ENCODE results near the gene TGFB1.

Gene TGFB1

GRCh38 chr19:41304706-41305483 is 48.8 kb downstream of the TGFB1 start:
- DNase-seq (ENCODE audit: insufficient read length): no peak
- no peak for FAIRE-seq
- TF ChIP-seq TAF1 (IDR thresholded peaks at IDR 0.05; ENCODE audit: borderline replicate concordance, low read depth, low read length) (no peak), POLR2A (IDR thresholded peaks at IDR 0.05; ENCODE audit: low read depth, low read length) (no peak), POLR2AphosphoS5 (IDR thresholded peaks at IDR 0.05; ENCODE audit: low read depth, low read length) (no peak)

DNA sequence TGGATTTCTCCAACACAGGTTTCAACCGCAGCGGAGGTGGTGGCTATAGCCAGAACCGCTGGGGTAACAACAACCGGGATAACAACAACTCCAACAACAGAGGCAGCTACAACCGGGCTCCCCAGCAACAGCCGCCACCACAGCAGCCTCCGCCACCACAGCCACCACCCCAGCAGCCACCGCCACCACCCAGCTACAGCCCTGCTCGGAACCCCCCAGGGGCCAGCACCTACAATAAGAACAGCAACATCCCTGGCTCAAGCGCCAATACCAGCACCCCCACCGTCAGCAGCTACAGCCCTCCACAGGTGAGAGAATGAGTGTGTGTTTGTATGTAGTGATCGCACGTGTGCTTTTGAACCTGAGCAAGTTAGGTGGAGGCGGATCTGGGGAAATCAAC is 49.8 kb downstream of the TGFB1 start:
- FAIRE-seq (peak; percentile 42), DNase-seq (ENCODE audit: insufficient read length) (no peak)
- TF ChIP-seq POLR2AphosphoS5 (IDR thresholded peaks at IDR 0.05; ENCODE audit: low read depth, low read length) (no peak), POLR2A (IDR thresholded peaks at IDR 0.05; ENCODE audit: low read depth, low read length) (no peak), TAF1 (IDR thresholded peaks at IDR 0.05; ENCODE audit: borderline replicate concordance, low read depth, low read length) (no peak)

DNA sequence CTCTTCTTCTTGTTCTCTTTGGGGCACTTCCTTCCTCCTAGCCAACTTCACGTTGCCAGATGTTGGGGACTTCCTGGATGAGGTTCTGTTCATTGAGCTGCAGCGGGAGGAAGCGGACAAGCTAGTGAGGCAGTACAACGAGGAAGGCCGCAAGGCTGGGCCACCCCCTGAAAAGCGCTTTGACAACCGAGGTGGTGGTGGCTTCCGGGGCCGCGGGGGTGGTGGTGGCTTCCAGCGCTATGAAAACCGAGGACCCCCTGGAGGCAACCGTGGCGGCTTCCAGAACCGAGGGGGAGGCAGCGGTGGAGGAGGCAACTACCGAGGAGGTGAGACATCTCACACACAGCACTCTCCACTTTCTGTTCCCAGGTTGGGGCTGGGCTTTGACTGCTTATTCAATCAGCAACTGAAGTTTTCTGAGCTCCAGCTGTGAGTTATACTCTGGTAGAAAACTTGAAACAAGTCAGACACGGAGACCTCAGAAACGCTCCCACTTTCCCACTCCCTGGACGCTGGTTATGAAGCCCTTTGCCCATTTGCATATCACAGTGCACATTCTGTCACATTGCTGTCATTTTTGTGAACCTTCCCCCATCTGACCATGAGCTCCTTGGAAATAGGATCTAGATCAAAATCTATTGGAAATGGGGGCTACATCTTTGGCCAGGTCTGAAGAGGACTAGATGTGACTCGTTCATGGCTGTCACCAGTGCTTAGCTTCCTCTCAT is 50.9 kb downstream of the TGFB1 start:
- FAIRE-seq (peak; percentile 88), DNase-seq (ENCODE audit: insufficient read length) (peak; percentile 62)
- TF ChIP-seq POLR2A (IDR thresholded peaks at IDR 0.05; ENCODE audit: low read depth, low read length) (no peak), POLR2AphosphoS5 (IDR thresholded peaks at IDR 0.05; ENCODE audit: low read depth, low read length) (no peak), TAF1 (IDR thresholded peaks at IDR 0.05; ENCODE audit: borderline replicate concordance, low read depth, low read length) (no peak)

DNA sequence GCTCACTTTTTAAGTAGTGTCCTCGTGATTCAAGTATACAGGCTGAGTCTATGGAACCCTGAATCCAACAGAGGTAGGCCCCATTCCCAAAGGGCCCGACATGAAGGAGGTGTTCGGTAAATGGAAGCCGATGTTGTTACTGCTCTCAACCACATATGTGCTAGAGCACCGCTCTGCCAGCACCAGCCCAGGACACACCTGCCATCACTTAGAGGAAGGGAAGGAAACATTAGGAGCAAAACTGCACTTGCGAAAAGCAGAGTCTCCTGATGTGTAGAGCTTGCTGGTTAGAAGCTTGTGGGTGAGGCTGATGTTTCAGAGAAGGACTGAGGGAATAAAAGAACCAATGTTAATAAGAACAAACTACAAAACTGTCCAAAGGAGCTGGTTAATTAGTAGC is 53.2 kb downstream of the TGFB1 start:
- TF ChIP-seq TAF1 (IDR thresholded peaks at IDR 0.05; ENCODE audit: borderline replicate concordance, low read depth, low read length) (no peak), POLR2AphosphoS5 (IDR thresholded peaks at IDR 0.05; ENCODE audit: low read depth, low read length) (no peak), POLR2A (IDR thresholded peaks at IDR 0.05; ENCODE audit: low read depth, low read length) (no peak)
- FAIRE-seq (no peak), DNase-seq (ENCODE audit: insufficient read length) (no peak)

GRCh38 chr19:41299755-41300089 is 54.0 kb downstream of the TGFB1 start:
- peak; percentile 56 for FAIRE-seq
- no peak for DNase-seq (ENCODE audit: insufficient read length)
- no peak for TF ChIP-seq POLR2AphosphoS5 (IDR thresholded peaks at IDR 0.05; ENCODE audit: low read depth, low read length)
- TF ChIP-seq POLR2A (IDR thresholded peaks at IDR 0.05; ENCODE audit: low read depth, low read length): no peak
- TF ChIP-seq TAF1 (IDR thresholded peaks at IDR 0.05; ENCODE audit: borderline replicate concordance, low read depth, low read length): no peak

GRCh38 chr19:41299046-41299754 is 54.5 kb downstream of the TGFB1 start:
- TF ChIP-seq POLR2A (IDR thresholded peaks at IDR 0.05; ENCODE audit: low read depth, low read length): no peak
- TF ChIP-seq POLR2AphosphoS5 (IDR thresholded peaks at IDR 0.05; ENCODE audit: low read depth, low read length): 0 out of 2 replicates have a peak, but pooled peaks have one; percentile 7
- TF ChIP-seq TAF1 (IDR thresholded peaks at IDR 0.05; ENCODE audit: borderline replicate concordance, low read depth, low read length): no peak
- FAIRE-seq: peak; percentile 42

GRCh38 chr19:41298348-41298964 is 55.3 kb downstream of the TGFB1 start:
- FAIRE-seq: no peak
- no peak for DNase-seq (ENCODE audit: insufficient read length)
- TF ChIP-seq POLR2AphosphoS5 (IDR thresholded peaks at IDR 0.05; ENCODE audit: low read depth, low read length) (peak; percentile 16; the same call in 1 of the 2 replicates), TAF1 (IDR thresholded peaks at IDR 0.05; ENCODE audit: borderline replicate concordance, low read depth, low read length) (no peak), POLR2A (IDR thresholded peaks at IDR 0.05; ENCODE audit: low read depth, low read length) (no peak)

More at GRCh38 chr19:41299046-41299754, 54.5 kb downstream of the TGFB1 start:
- no peak for DNase-seq (ENCODE audit: insufficient read length)

- TF ChIP-seq POLR2A (IDR thresholded peaks at IDR 0.05; ENCODE audit: low read depth, low read length) (peak; percentile 43; the same call in 1 of the 2 replicates), POLR2AphosphoS5 (IDR thresholded peaks at IDR 0.05; ENCODE audit: low read depth, low read length) (no peak), TAF1 (IDR thresholded peaks at IDR 0.05; ENCODE audit: borderline replicate concordance, low read depth, low read length) (no peak)
- DNase-seq (ENCODE audit: insufficient read length) (peak; percentile 83), FAIRE-seq (peak; percentile 100)
Measured at GRCh38 chr19:41297628-41298347, 55.9 kb downstream of the TGFB1 start.

- no peak for DNase-seq (ENCODE audit: insufficient read length)
- TF ChIP-seq POLR2AphosphoS5 (IDR thresholded peaks at IDR 0.05; ENCODE audit: low read depth, low read length) (0 out of 2 replicates have a peak, but pooled peaks have one; percentile 14), POLR2A (IDR thresholded peaks at IDR 0.05; ENCODE audit: low read depth, low read length) (no peak; the same call in 1 of the 2 replicates), TAF1 (IDR thresholded peaks at IDR 0.05; ENCODE audit: borderline replicate concordance, low read depth, low read length) (no peak)
- peak; percentile 30 for FAIRE-seq
Measured at GRCh38 chr19:41296433-41296871, 57.3 kb downstream of the TGFB1 start.

DNA sequence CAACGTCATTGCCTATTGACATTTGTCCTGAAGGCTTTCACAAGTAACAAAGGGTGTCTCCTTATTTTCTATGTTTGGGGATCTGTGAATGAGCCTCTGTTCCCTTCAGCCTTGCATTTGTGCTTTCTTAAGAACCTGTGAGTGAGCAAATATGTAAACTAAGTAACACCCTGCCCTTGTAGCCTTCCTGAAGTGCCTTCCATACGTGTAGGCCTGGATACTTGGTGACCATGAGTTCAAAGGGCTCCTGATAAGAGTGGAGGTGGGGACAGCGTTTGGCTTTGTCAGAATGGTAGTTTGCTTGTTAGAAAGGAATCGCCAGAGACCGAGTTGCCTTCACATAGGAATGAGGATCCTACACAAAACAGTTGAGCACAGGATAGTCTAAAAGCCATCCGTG is 58.2 kb downstream of the TGFB1 start:
- no peak for DNase-seq (ENCODE audit: insufficient read length)
- no peak for FAIRE-seq
- TF ChIP-seq POLR2AphosphoS5 (IDR thresholded peaks at IDR 0.05; ENCODE audit: low read depth, low read length): no peak
- TF ChIP-seq POLR2A (IDR thresholded peaks at IDR 0.05; ENCODE audit: low read depth, low read length): no peak
- TF ChIP-seq TAF1 (IDR thresholded peaks at IDR 0.05; ENCODE audit: borderline replicate concordance, low read depth, low read length): no peak
